GM18858 (cell line): Measurements from ENCODE around the gene NRGN.

Experiments
- ATAC-seq: cut with Tn5 transposase; IDR thresholded peaks from one replicate; pipeline ENCODE4 v1.9.1; 2021; ENCODE audit not compliant: unreplicated experiment

The NRGN gene

GRCh38 chr11:124739479-124740276 lies at the start of gene NRGN:
NRGN (plus strand) TSS chr11:124739942; CDS start chr11:124740085, 143 bp downstream.
- ATAC-seq = peak; percentile 93

DNA sequence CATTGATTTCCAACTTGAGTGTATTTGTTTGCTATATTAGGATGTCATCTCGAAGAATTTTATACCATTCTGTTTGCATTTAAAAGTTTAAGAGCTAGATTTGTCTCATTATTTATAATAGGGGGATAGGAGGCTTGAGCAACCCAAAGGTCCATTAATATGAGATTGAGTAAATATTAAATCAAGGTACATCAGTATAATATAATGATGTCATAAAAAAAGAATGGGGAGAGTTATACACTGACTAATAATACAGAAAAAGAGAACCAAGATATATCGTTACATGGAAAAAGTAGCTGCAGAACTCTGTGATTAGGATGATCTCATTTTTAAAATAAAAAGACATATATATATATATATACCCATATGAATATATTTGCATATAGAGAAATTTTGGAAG lies 46.6 kb upstream of the NRGN start:
- no peak for ATAC-seq

DNA sequence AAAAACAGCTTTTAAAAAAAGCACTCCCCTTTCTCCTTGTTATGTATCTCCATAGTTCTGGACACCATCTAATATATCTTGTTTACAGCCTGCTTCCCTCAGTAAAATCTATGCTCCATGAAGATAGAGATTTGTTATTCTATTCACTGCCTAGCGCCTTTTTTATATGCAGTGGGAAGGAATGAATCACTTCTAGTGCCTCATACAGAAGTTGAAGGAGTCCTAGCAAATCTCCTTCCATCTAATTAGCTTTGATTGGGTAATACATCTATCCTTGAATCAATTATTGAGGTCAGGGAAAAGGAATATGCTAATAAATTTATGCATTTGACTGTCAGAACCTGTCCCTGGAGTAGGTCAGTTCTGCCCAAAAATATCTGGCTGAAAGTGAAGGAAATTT lies 40.2 kb upstream of the NRGN start:
- no peak for ATAC-seq

GRCh38 chr11:124700028-124700427 lies 39.7 kb upstream of the NRGN start:
- ATAC-seq = no peak

DNA sequence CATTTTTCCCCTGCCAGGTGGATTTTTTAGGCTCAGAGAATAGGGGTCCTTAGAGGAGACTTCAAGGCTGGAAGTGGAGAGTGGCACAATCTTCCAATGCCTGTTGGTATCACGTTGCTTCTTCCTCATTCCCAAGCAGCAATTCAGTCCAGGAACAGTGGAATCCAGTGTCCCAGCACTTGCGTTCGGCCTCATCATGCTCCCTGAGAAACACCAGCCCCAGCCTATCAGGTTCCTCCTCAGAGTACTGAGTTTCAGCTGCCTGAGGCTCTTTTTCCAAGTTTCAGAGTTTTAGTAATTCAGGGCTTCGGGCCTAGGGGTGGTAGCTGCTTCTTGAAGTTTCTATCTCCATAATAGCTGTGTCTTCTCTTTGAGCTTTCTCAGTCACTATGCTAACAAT lies 31.9 kb upstream of the NRGN start:
- ATAC-seq = no peak

GRCh38 chr11:124712392-124712791 lies 27.4 kb upstream of the NRGN start:
- no peak for ATAC-seq

DNA sequence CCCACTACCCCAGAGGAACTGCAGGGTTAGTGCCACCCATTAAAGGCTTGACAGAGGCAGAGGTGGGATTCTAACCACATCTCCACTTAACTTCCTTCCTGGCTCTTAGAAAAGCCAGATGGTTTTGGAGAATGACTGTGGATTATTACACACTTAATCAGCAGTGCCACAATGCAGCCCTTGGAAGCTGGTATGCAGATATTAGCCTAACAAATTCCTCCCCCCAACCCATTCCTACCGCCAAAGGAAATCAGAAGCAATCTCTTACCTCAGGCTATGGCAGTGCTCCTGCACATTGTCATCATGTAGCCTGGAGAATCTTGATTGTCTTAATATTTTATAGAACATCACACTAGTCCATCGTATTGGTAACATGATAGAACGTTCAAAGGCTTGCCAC lies 23.2 kb upstream of the NRGN start:
- ATAC-seq = no peak

GRCh38 chr11:124717421-124717785 lies 22.3 kb upstream of the NRGN start:
- no peak for ATAC-seq

DNA sequence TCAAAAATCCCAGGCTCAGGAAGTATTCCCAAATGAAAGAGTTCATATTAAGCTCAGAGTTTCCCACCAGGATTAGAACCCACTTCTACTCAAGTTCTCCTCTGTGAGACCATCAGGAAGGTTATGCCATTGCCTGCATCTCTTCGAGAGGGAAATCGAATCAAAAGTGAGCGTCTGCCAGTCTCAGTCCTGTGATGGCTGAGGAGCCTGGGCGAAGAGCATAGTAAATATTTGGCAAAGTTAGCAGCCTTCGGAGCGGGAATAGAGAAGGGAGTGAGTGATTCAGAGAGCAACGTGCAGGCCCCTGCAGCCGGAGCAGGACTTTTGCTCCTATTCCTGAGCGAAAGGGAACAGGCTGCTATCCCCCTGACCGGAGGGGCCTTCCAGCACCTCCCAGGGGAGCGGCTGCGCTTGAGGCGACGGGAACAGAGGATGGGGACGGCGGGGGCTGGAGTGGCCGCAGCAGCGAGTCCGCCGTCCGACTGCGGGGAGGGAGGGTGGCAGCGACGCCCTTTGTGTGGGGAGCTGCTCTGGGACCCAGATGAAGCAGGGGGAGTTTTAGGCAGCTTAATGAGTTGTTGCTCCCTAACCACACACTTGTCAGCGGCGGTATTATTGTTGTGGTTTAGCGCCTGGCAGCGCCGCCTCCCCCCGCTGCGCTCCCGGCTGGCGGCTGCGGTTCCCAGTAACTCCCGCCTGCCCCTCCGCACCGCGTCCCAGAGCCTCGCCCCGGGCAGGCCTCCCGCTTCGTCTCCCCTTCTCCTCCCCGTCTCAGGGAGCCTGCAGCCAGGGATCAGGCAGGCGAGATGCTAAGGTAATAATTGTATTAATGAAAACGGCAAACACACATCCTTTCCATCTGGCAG lies 21.7 kb upstream of the NRGN start:
- no peak for ATAC-seq

DNA sequence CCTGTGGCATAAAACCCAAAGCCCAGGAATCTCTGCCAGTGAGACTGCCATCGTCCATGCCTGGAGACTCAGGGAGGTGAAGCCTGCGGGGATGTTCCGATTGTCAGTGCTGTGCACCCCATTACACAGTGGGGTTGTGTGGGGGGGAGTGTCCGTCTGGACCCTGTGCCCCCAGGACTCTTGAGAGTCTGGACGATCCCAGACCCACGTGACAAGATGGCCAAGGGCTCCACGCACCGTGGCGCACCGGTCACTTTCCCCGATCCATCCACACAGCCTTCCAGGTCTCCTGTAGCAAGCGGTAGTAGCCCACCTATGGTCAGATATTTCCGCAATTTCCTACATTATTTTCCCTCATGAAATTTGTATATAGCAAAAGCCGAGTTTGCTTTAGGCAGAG lies 20.9 kb upstream of the NRGN start:
- no peak for ATAC-seq

GRCh38 chr11:124719534-124719933 lies 20.2 kb upstream of the NRGN start:
- no peak for ATAC-seq

GRCh38 chr11:124722176-124722575 lies 17.6 kb upstream of the NRGN start:
- no peak for ATAC-seq

DNA sequence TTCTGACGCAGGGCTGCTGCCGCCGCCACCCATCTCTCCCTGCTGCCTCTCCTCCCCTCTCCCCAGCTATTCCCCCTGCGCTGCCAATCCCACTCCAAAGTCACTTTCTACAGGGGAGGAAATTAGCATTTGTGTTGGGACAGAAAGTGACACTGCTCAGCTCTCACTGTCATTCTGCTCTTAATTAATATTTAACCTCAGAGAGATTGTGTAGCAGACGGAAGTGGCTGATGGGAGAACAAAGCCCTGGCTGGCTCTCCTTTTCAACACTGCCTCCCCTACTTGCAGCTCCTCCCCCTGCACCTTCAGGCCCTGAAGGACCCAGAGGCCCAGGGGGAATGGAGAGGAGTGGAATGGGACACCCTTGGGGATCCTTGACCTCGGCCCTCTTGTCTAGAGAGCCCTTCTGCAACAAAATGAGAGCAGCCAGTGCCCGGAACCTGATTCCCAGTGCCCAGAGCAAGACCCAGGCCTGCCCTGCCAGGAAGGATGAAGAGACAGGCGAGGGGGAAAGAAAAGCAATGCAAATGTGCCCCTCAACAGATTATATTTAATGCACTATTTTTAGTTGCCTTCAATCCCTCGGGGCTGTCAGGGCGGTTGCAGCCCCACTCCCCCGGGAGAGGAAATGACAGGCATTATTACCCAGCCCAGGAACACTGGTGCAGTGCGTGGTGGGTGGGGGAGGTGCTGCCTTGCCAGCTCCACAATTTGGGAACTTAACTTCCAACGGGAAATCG lies 14.6 kb upstream of the NRGN start:
- ATAC-seq = peak; percentile 86

DNA sequence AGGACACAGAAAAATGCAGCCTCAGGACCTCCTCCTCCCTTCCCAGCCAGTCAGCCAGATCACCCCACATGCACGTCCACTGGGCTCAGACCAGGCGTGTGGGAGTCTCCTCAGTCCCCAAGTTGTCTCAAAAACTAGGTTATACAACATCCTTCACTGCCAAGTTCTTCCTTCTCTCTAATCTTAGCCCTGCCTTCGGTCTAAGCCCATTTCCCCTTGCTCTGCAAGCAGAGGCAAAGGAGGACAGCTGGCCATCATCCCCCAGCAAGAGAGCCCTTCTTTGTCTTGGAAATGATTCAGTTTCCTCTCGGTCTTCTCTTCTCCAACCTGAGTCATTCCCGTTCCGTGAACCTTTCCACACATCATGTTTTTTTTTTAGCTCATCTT lies 14.0 kb upstream of the NRGN start:
- no peak for ATAC-seq

- no peak for ATAC-seq
These were observed 12.3 kb upstream of the NRGN start for GRCh38 chr11:124727474-124727873.

DNA sequence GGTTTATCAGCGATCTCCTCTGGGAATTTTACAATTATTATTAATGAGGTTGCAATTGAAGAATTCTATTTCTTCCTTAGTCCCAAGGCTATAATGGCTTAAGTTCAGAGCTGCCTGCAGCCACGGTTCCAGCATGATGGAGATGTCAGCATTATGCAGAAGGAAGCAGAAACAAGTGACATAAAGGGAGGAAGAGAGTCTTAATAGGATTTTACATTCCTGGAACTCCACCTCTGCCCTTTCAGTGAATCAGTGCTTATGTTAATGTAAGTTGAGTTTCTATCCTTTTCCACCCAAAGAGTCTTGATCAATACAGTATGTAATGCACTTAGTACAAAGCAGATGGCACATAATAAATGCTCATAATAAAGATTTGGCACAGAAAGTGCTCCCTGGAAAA lies 11.6 kb upstream of the NRGN start:
- ATAC-seq = no peak

DNA sequence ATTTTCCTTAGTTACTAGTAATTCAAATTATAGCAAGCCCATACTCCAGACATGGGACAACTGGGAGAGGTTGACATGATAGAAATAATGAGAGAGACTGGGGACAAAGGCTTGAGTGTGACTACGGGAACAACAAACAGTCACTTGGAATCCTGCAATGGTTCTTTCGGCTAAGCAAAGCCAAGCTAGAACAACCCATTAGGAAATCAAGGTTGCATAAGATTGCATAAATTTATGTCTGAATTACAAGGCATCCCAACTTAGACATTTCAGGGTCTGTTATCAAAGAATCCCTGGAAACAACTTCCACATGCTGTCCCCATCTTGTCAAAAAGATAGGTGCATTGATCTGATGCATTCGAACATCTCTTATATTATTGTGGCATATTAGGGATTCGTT lies 10.2 kb upstream of the NRGN start:
- ATAC-seq = no peak

DNA sequence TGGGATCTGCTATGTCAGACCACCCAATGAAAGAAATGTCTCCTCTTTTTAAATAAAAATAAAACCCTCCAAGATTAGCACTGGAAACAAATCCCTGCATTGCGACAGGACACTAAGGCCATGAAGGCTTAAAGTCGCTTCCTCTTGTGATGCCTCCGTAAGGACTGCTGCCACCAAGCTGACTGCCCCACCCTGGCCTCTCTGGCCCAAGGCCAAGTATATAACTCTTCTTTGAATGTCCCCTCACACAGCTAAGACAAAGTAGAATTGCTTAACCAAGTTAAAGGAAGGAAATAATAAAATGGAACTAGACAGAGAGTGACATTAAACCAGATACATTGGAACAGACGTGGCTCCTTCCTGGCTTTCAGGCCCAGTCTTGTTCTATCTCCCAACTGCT lies 7.5 kb upstream of the NRGN start:
- ATAC-seq = no peak

DNA sequence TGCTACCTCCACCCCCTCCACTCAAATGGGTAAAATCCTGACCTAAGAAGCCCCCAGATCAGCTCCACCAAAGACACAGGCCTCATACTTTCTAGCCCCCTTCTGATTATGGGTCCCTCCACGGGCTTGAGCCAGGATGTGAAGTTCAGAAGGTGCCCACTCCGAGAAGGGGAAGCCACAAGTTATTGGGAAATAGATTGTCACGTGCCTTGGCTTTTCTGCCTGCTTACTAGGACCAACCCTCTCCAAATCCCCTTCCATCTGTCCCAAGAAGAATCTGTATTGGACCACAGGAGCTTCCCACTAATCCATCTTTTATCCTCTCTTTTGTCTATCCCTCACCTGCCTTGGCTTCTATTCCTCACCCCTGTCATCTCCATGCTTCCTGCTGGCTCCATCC lies 3.0 kb upstream of the NRGN start:
- no peak for ATAC-seq

DNA sequence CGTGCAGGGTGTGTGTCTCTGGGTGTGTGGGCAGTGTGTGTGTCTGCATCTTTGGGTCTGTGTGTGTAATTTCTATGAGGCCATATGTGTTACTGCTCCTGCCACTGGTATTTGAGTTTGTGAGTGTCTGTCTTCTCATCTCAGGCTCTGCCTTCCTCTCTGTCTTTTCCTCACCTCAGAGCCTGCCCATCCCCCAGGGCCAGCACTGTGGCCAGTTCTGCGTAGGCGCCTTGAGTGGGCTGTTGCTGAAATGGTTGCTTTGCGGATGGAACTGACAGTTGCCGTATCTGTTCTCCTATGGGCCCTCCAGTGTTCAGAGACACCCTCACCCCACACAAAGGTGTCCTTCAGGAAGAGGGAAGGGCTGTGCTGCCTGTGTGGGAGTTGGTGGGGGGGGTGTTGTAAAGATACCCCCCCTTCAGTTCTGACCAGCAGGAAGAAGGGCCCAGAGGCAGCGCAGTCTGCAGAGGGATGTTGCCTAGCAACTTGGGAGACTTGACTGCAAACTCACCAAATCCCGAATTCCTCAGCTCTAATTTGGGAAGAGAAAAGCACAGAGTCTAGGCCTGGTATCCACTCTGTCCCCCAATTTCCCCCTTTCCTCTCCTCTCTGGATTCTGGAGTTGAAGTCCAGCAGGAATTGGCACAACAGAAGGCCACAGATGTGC lies 2.0 kb upstream of the NRGN start:
- ATAC-seq = no peak
